ENCODE results near the gene CD93. TPM values are rescaled to one million over a fixed set of nuclear protein-coding genes. Genes with fewer than 3 reads are reported as not detected.

The CD93 gene
- total RNA-seq, 2 experiments from 2014 or later, result 0.11 TPM

DNA sequence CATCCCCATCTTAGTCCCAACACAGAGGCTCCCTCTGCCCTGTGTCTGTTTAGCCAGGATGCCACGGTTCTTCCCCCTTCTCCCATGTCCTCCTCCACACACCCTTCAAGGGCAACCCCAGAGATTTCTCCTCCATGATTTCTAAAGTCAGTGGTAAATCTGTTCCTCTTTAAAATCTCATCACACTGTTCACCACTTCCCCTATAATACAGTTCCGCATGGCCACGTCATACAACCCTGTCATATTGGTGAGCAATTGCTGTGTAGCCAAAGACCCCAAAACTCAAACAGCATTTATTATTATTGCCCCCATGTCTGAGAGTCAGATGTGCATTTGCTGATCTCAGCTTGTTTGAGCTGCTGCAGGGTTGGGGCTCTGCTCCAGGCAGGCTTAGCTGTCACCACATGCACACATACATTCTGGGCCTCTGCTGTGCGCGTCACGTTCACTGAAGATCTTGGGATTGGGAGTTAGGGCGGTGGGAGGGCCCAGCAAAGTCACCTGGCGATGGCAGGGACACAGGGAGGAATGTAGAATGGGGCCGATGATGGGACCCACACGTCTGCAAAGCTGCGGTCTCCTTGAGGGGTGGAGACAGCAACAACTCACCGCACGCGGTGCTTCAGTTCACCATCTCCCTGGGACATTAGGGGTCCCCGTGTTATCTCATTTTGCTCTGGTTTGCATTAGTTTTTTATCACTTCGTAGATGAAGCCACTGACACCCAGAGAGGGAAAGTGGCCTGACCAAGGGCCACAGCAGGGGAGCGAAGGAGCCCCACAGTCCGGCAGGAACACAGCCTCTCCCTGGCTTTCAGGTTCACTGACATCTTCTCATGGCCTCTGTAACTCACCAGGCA, 36.9 kb upstream of the CD93 start:
- no peak for ATAC-seq
- H3K27me3 Mint-ChIP-seq, result no peaks in the 10 kb centered on the region

DNA sequence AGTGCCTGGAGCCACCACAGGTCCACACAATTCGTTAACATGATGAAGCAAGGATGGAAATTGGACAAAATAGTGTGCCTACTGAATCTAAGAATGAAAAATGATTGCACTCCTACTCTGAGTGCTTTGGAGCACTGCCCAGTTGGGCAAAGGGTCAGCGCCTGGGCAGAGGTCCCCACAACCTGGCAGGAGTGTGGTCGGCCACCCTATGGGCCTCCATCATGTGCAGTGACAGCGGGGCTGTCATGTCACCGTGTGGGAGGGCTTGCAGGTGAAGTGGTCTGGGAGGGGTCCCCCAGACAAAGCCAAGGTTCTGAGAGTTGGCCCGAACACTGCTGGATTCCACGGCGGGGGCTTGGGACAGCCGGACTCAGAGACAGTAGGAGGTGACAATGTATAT, 36.2 kb upstream of the CD93 start:
- Mint-ChIP-seq H3K9me3 (no peaks in the 10 kb centered on the region), H3K27me3 (no peaks in the 10 kb centered on the region), H3K27ac (no peak overlapping the region), H3K4me1 (ENCODE audit: low read depth) (no peaks in the 10 kb centered on the region), H3K36me3 (ENCODE audit: low read depth) (no peaks in the 10 kb centered on the region), H3K4me3 (no peak overlapping the region)
- intact Hi-C loops (cut with micrococcal nuclease), result no loop called here
- ChIA-PET CTCF (no interaction called here), POLR2A (no interaction called here)
- DNase-seq (no peak), ATAC-seq (no peak)
- TF ChIP-seq, protein P1, sequence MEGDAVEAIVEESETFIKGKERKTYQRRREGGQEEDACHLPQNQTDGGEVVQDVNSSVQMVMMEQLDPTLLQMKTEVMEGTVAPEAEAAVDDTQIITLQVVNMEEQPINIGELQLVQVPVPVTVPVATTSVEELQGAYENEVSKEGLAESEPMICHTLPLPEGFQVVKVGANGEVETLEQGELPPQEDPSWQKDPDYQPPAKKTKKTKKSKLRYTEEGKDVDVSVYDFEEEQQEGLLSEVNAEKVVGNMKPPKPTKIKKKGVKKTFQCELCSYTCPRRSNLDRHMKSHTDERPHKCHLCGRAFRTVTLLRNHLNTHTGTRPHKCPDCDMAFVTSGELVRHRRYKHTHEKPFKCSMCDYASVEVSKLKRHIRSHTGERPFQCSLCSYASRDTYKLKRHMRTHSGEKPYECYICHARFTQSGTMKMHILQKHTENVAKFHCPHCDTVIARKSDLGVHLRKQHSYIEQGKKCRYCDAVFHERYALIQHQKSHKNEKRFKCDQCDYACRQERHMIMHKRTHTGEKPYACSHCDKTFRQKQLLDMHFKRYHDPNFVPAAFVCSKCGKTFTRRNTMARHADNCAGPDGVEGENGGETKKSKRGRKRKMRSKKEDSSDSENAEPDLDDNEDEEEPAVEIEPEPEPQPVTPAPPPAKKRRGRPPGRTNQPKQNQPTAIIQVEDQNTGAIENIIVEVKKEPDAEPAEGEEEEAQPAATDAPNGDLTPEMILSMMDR (IDR thresholded peaks at IDR 0.05), result no peak

More for the DNA sequence above, 36.9 kb upstream of the CD93 start:
- Mint-ChIP-seq H3K4me3 (no peak overlapping the region), H3K27ac (no peak overlapping the region), H3K36me3 (ENCODE audit: low read depth) (no peaks in the 10 kb centered on the region), H3K4me1 (ENCODE audit: low read depth) (no peaks in the 10 kb centered on the region), H3K9me3 (no peaks in the 10 kb centered on the region)
- no peak for DNase-seq
- CTCF ChIA-PET, result no interaction called here
- POLR2A ChIA-PET, result no interaction called here
- intact Hi-C loops (cut with micrococcal nuclease), result no loop called here
- TF ChIP-seq, protein P1 (IDR thresholded peaks at IDR 0.05), result no peak

DNA sequence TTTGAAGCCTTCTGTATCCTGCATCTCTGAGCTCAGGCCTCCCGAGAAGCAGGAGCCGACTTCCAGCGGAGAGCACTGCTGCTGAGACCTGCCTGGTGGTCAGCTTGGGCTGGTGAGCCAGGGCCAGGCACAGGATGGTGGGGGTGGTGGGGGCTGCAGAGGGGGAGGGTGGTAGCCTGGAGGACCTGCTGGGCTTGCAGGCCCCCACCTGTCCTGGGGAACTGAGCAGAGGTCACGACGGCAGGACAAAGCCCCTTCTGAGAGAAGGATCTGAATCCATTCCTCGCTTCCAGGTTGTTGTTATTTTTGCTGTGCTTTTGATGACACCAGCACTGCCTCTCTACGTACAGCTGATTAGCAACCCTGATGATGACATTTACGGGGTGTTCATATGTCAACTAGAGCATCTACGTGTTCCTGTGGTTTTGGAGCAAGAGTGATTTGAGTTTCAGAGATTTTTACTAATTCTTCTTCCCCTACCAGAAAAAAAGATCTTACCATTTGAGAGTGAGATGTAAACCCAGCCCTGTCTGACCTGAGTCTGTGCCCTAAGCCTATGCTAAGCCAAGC, 35.7 kb upstream of the CD93 start:
- Mint-ChIP-seq H3K4me1 (ENCODE audit: low read depth) (no peaks in the 10 kb centered on the region), H3K36me3 (ENCODE audit: low read depth) (no peaks in the 10 kb centered on the region), H3K27me3 (no peaks in the 10 kb centered on the region), H3K27ac (no peak overlapping the region), H3K9me3 (no peaks in the 10 kb centered on the region), H3K4me3 (no peak overlapping the region)
- ChIA-PET CTCF (no interaction called here), POLR2A (no interaction called here)
- no peak for ATAC-seq
- intact Hi-C loops (cut with micrococcal nuclease), result no loop called here
- no peak for DNase-seq
- TF ChIP-seq, protein P1 (IDR thresholded peaks at IDR 0.05), result no peak

DNA sequence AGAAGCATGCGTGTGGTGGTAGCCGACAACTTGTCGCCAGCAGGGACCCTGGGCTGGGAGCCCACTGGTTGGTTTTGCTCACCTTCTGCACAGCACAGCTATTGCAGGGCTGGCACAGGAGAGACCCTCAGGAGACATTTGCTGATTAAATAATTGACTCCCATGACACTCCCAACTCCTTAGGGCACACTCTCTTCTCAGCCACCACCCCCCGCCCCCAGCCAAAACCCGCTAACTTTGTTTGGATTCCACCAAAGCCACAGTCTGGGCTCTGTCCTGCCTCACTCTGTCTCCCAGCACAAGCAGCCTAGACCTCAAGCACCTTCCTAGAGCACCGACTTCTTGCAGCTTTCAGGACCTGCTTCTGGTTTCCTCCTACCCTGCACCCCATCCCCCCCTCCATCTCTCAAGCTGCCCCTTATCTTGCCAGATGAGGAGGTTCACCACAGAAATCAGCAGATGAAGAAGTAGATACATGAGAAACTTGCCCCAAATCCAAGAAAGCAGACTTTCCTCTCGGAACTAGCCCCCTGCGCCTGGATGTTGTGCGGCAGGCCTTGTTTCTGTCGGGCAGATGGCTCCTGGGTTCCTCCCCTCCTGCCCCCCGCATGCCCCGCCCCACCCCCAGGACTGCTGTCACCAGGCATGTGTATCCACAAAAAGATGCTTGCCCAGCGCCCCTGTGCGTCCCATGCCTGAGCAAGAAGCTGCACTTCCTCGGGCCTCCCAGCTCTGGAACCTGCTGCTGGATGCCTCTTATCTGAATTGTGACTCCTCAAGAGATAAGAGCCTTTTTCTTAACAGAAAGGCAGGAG, 35.0 kb upstream of the CD93 start:
- no peak for ATAC-seq

More for the DNA sequence above, 35.0 kb upstream of the CD93 start:
- DNase-seq, result no peak
- TF ChIP-seq, protein P1 (IDR thresholded peaks at IDR 0.05), result no peak
- CTCF ChIA-PET, result no interaction called here
- Mint-ChIP-seq H3K9me3 (no peaks in the 10 kb centered on the region), H3K4me3 (no peak overlapping the region), H3K27ac (no peak overlapping the region), H3K36me3 (ENCODE audit: low read depth) (no peaks in the 10 kb centered on the region), H3K4me1 (ENCODE audit: low read depth) (no peaks in the 10 kb centered on the region), H3K27me3 (no peaks in the 10 kb centered on the region)
- POLR2A ChIA-PET, result no interaction called here
- intact Hi-C loops (cut with micrococcal nuclease), result no loop called here

All from activated CD8-positive, alpha-beta T cell treated with anti-CD3 and anti-CD28 coated beads for 36 hours (primary cell).